K562 (cell line): Measurements from ENCODE around the gene PLK1. TPM values are rescaled to one million over a fixed set of nuclear protein-coding genes. Genes with fewer than 3 reads are reported as not detected.

Source experiments
- ATAC-seq: fragments of 200-7000 bp; cut with Tn5 transposase; 3 replicates; pipeline ENCODE4 v1.9.1; 2020; ENCODE audit warnings: moderate library complexity
- BruUV-seq: library from RNA; stranded (reverse); fragments of 400-500 nt; replicated peaks from 2 replicates; lab custom pipeline; 2021; lab: Mats Ljungman, UMichigan
- CTCF ChIA-PET: fragments of 300-600 bp; formaldehyde crosslinking; extraction: SDS; loops from one replicate; lab custom pipeline; 2021; ENCODE audit warnings: low intra/inter-chr PET ratio; lab: Yijun Ruan, JAX
- POLR2A ChIA-PET: fragments of 300-600, 350-650 bp; sonication (Branson Sonifier 250); formaldehyde crosslinking; extraction: SDS; loops from one replicate; lab custom pipeline; 2021; ENCODE audit warnings: antibody characterized with exemption, inconsistent platforms; lab: Yijun Ruan, JAX
- DNase-seq, 4 experiments: peaks; one replicate each; pipeline versions ENCODE4 v3.0.0 to v3.0.0-alpha.2; 2011 to 2018; ENCODE audit warnings: low spot score in 3 of 4, mixed read lengths in 3 of 4; ENCODE audit errors: extremely low read depth in 1 of 4
- FAIRE-seq: peaks from 2 replicates; lab custom pipeline; 2011; peaks lifted over from hg19 to GRCh38; lab: Jason Lieb, UNC
- H2AFZ ChIP-seq: 2 replicates; pipeline ENCODE4 v1.6.0; 2011; ENCODE audit warnings: low read depth, low read length, control low read depth, inconsistent platforms
- H3K27ac ChIP-seq: fragments of 200-600 bp; 3 replicates; pipeline ENCODE4 v1.8.0; 2011; ENCODE audit warnings: low read depth, mild to moderate bottlenecking, control low read depth, inconsistent platforms, low read length, moderate library complexity, mixed read lengths; ENCODE audit errors: extremely low read depth
- H3K27me3 ChIP-seq, 2 experiments: fragments of 300-600 bp in 1 of 2; 2 replicates in 1 of 2; 3 replicates in 1 of 2; pipeline versions ENCODE4 v1.6.0 to v1.8.0; 2011; ENCODE audit warnings: inconsistent platforms in 2 of 2, low read length in 2 of 2, mild to moderate bottlenecking in 1 of 2, mixed read lengths in 1 of 2, moderate library complexity in 1 of 2; ENCODE audit not compliant: control insufficient read depth in 2 of 2, insufficient read depth in 2 of 2
- H3K36me3 ChIP-seq: fragments of 300-600 bp; 3 replicates; pipeline ENCODE4 v1.8.0; 2011; ENCODE audit warnings: mild to moderate bottlenecking, low read length, inconsistent platforms; ENCODE audit not compliant: control insufficient read depth, insufficient read depth
- H3K4me1 ChIP-seq, 2 experiments: fragments of 200-600 bp in 1 of 2; replicated peaks in 1 of 2; 2 replicates in 1 of 2; 3 replicates in 1 of 2; pipeline versions ENCODE4 v1.5.1 to v1.8.0; 2011; ENCODE audit warnings: inconsistent platforms in 2 of 2, low read length in 2 of 2, mild to moderate bottlenecking in 1 of 2, mixed read lengths in 1 of 2, moderate library complexity in 1 of 2; ENCODE audit not compliant: control insufficient read depth in 2 of 2, insufficient read depth in 2 of 2
- H3K4me2 ChIP-seq: 2 replicates; pipeline ENCODE4 v1.6.1; 2011; ENCODE audit warnings: low read length, control low read depth, inconsistent platforms, mixed read lengths; ENCODE audit not compliant: insufficient read depth
- H3K4me3 ChIP-seq: fragments of 200-600 bp; sonication (generic), shearing (Covaris generic); 2 replicates; pipeline ENCODE4 v1.5.1; 2016; ENCODE audit warnings: control low read depth, inconsistent platforms
- H3K79me2 ChIP-seq: fragments of 200-600 bp; 3 replicates; pipeline ENCODE4 v1.8.0; 2011; ENCODE audit warnings: low read length, inconsistent platforms; ENCODE audit not compliant: control insufficient read depth, insufficient read depth
- H3K9ac ChIP-seq, 2 experiments: 2 replicates each; pipeline versions ENCODE4 v1.6.0 to v1.6.1; 2011; ENCODE audit warnings: low read depth in 2 of 2, low read length in 2 of 2, control low read depth in 1 of 2, inconsistent platforms in 1 of 2, mild to moderate bottlenecking in 1 of 2, mixed read lengths in 1 of 2; ENCODE audit not compliant: insufficient read depth in 1 of 2
- H3K9me1 ChIP-seq: one replicate; pipeline ENCODE4 v1.6.0; 2011; ENCODE audit warnings: inconsistent platforms, mild to moderate bottlenecking, low read length, moderate library complexity; ENCODE audit not compliant: control insufficient read depth, insufficient read depth
- H3K9me3 ChIP-seq: replicated peaks from 2 replicates; pipeline ENCODE4 v1.5.1; 2011; ENCODE audit warnings: low read depth, low read length, inconsistent platforms; ENCODE audit not compliant: control insufficient read depth, insufficient read depth
- H4K20me1 ChIP-seq: replicated peaks from 2 replicates; pipeline ENCODE4 v1.6.1; 2011; ENCODE audit warnings: low read length, inconsistent platforms, mixed read lengths; ENCODE audit not compliant: control insufficient read depth, insufficient read depth
- E2F1 ChIP-seq: sonication (generic); formaldehyde crosslinking; IDR thresholded peaks from 2 replicates; pipeline ENCODE4 v1.8.1; 2023; ENCODE audit warnings: mild to moderate bottlenecking, missing genetic modification reagents, moderate library complexity
- FIP1L1 ChIP-seq: fragments of 200-400 bp; formaldehyde crosslinking; IDR thresholded peaks from 2 replicates; pipeline ENCODE4 v1.6.1; 2018; ENCODE audit warnings: mild to moderate bottlenecking, low read depth, low read length; ENCODE audit not compliant: poor library complexity, severe bottlenecking
- MGA ChIP-seq: fragments of 450-650 bp; IDR thresholded peaks from 2 replicates; pipeline ENCODE4 v1.6.1; 2016; ENCODE audit warnings: mild to moderate bottlenecking, moderate library complexity
- TRIM25 ChIP-seq: fragments of 450-650 bp; IDR thresholded peaks from 2 replicates; pipeline ENCODE4 v1.7.0; 2016; ENCODE audit warnings: borderline replicate concordance
- WGBS: fragments of 100-300 bp; shearing (Covaris generic); methylation state at CpG from one replicate; pipeline ENCODE4 v1.1.6; 2016; ENCODE audit warnings: low coverage, mixed read lengths; ENCODE audit not compliant: insufficient coverage; ENCODE audit errors: missing lambda C conversion rate; 5-methylcytosine and 5-hydroxymethylcytosine counted together
- in situ Hi-C: fragments of 300-500 bp; cut with MboI; formaldehyde crosslinking; loops from 4 replicates; pipeline ENCODE4 v1.15.0; 2018; ENCODE audit warnings: inconsistent platforms, mixed read lengths
- intact Hi-C: fragments of 100-400 bp; cut with micrococcal nuclease; formaldehyde crosslinking; loops from 2 replicates; pipeline ENCODE4 v1.14.2; 2022
- polyA plus RNA-seq, 8 experiments: library from polyadenylated mRNA; depleted of rRNA in 4 of 8; stranded (reverse) in 5 of 8; unstranded in 3 of 8; fragments of >200 nt; fragmentation: Nextera tagmentation in 2 of 8; fragmentation: Illumina TruSeq in 1 of 8; extraction: Ambion mirVana in 2 of 8; extraction: Trizol in 1 of 8; gene quantifications; 2 replicates each; pipeline versions ENCODE4 v1.2.1 to v1.2.3, GENCODE V29; 2011 to 2014; ENCODE audit warnings: inconsistent platforms in 1 of 8, missing spikeins in 1 of 8
- total RNA-seq, 7 experiments: library from RNA; depleted of rRNA in 6 of 7; stranded (reverse); fragments of >200 nt in 6 of 7; fragmentation: Illumina TruSeq in 2 of 7; extraction: Trizol in 2 of 7; gene quantifications; 2 replicates each; pipeline versions ENCODE4 v1.2.1 to v1.2.3, GENCODE V29; 2011 to 2021; ENCODE audit warnings: low replicate concordance in 1 of 7

PLK1 gene
- total and polyA plus RNA-seq, 9 of the 15 experiments (the other 6 are each of a cell fraction or from before 2014, with no cell fraction given), result 13.6 to 212 (median 45.5) TPM

- H3K79me2 ChIP-seq, result no peaks in the 10 kb centered on the region
- ATAC-seq (no peak), FAIRE-seq (no peak), DNase-seq (no peak)
- no peak overlapping the region for H3K27ac ChIP-seq
- POLR2A ChIA-PET, result no interaction called here
- in situ Hi-C loops, result loop anchor here (10.0 kb wide), 3 partner anchors 300 to 770 kb away; partner anchors contain the start of gene CACNG3
- intact Hi-C loops, result loop anchor here (10.0 kb wide), 3 partner anchors 280 to 770 kb away; partner anchors contain the start of gene CACNG3
- H3K9me1 ChIP-seq, result no peaks in the 10 kb centered on the region
- no peaks in the 10 kb centered on the region for H4K20me1 ChIP-seq
- H3K36me3 ChIP-seq, result no peaks in the 10 kb centered on the region
- H3K9ac ChIP-seq, result no peak overlapping the region
- no peaks in the 10 kb centered on the region for H3K9me3 ChIP-seq
- CTCF ChIA-PET, result interaction anchor here (0.6 to 2.3 kb wide), 3 partner anchors 34 to 302 kb away, joined by 3 to 20 read pairs (median 14); no protein-coding TSS in a partner anchor
- no peak overlapping the region for H3K4me3 ChIP-seq
- H3K27me3 ChIP-seq, result no peaks in the 10 kb centered on the region
- 0 out of 2 replicates have a peak overlapping the region, but pooled peaks have one; percentile 80 for H2AFZ ChIP-seq
- BruUV-seq, result no TSS peak
- WGBS, result 54% methylated on average over 19 of the region's 19 CpGs
- H3K4me2 ChIP-seq, result no peak overlapping the region
- peaks cover 0 to 11% of the 10 kb centered on the region in 2 experiments; a peak in 3 of 5 replicates for H3K4me1 ChIP-seq
- TF ChIP-seq E2F1 (CRISPR knock-in tag) (no peak), MGA (no peak), TRIM25 (no peak), FIP1L1 (no peak)
Observed at GRCh38 chr16:23734176-23734893, 55.6 kb downstream of the PLK1 start.
